Measurements from ENCODE around the gene PIAS1. TPM values are rescaled to one million over a fixed set of nuclear protein-coding genes. Genes with fewer than 3 reads are reported as not detected.

Gene PIAS1
- total and polyA plus RNA-seq, 2 donors = 32.1 to 79.8 TPM

DNA sequence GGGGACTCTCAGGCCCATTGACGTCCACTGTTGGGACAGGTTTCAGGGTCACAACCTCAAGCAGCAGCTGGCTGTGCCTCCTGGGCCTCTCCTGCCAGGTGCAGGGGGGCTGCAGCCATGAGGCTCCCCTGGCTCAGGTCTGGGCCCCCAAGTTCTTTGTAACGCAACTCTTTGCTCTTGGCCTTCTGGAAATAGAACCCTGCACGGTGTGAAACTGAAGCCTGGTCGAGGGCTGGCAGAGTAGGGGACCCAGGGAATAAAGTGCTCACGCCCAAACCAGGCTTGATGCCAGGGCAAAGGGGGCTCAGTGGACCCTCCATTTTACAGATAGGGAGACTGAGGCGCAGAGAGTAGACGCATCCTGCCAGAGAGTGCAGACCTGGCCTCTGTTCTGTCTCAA, 150.2 kb downstream of the PIAS1 start:
- H3K36me3 ChIP-seq (ENCODE audit: insufficient read depth) = no peaks in the 10 kb centered on the region
- no peak for DNase-seq (ENCODE audit: extremely low spot score)
- H3K4me1 ChIP-seq (ENCODE audit: insufficient read depth) = no peaks in the 10 kb centered on the region
- H3K27ac ChIP-seq (ENCODE audit: low read depth) = no peak overlapping the region
- H3K4me3 ChIP-seq (ENCODE audit: low read depth, low read length) = no peak overlapping the region
- WGBS = 91% methylated on average over 7 of the region's 7 CpGs

DNA sequence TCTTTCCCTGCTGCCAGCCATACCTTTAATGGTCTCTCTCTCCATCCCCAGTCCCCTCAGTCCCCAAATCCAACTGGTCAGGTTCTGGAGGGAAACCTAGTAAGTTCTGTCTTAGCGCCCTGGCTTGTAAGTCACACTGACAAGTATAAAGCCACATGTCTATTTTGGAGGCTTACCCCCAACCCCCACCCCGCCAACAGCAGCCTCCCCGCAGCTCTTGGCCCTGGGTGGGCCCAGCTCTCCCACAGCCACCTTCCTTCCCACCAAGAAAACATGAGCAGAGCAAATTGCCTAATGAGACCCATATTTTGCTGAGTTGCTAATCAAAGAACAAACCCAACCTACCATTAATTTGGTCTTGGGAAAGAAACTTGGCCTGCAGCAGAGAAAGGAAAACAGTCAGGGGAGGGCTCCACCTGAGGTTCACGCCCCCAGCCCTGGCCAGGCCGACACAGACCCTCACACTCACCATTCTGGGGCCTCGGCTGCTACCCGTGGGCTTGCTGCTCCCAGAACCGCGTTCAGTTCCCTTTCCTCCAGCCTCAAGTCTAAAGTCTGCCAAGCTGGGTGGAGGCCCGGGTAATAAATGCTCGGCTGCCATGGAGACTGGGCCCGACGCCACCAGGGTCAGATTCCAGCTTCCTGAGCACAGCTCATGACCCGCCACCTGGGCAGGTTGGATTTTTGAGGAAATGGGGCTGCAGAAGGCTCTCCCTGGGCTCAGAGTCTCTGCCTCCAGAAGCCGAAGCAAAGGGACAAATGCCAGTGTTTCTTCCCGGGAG, 150.9 kb downstream of the PIAS1 start, which contains the start of gene CALML4:
Gene CALML4, minus strand, starts transcription at position 557 of the 782 bp plus-strand sequence. Its CDS starts 85 bp downstream, at position 472.
- WGBS = 24% methylated on average over 16 of the region's 16 CpGs
- Histone ChIP-seq H3K4me1 (ENCODE audit: insufficient read depth) (no peaks in the 10 kb centered on the region), H3K36me3 (ENCODE audit: insufficient read depth) (no peaks in the 10 kb centered on the region), H3K4me3 (ENCODE audit: low read depth, low read length) (no peak within 1 kb of the TSS), H3K27ac (ENCODE audit: low read depth) (no peak within 1 kb of the TSS)
- peak; percentile 57 for DNase-seq (ENCODE audit: extremely low spot score)

- no peak overlapping the region for H3K27ac ChIP-seq (ENCODE audit: low read depth)
These were observed 151.4 kb downstream of the PIAS1 start for GRCh38 chr15:68205558-68205944.

GRCh38 chr15:68205954-68206539, 151.9 kb downstream of the PIAS1 start:
- no peak for DNase-seq (ENCODE audit: extremely low spot score)
- Histone ChIP-seq H3K4me1 (ENCODE audit: insufficient read depth) (no peaks in the 10 kb centered on the region), H3K27ac (ENCODE audit: low read depth) (no peak overlapping the region), H3K4me3 (ENCODE audit: low read depth, low read length) (no peak overlapping the region), H3K36me3 (ENCODE audit: insufficient read depth) (no peaks in the 10 kb centered on the region)
- WGBS = 66% methylated on average over 14 of the region's 14 CpGs

More at GRCh38 chr15:68205558-68205944, 151.4 kb downstream of the PIAS1 start:
- Histone ChIP-seq H3K4me1 (ENCODE audit: insufficient read depth) (no peaks in the 10 kb centered on the region), H3K36me3 (ENCODE audit: insufficient read depth) (no peaks in the 10 kb centered on the region), H3K4me3 (ENCODE audit: low read depth, low read length) (no peak overlapping the region)
- WGBS = 72% methylated on average over 13 of the region's 13 CpGs
- no peak for DNase-seq (ENCODE audit: extremely low spot score)

DNA sequence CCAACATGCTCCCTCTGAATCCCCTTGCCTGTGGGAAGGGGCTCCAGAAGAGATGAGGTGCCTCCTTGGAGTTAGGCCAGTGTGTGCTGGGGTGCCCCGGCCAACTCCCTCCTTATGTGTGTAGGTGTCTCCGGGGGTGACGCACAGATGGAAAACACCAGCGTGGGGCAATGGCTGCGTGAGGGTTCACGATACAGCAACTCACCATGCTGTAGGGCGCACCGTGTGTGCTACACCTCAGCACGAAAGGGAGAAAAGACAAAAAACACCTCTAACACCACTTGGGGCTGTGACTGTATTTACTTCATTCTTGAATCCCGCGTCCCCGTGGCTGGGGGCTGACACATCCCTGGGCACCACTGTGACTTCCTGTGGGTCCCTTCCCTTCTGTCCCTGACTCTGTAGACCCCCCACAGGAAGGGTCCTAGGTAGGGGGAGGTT, 152.6 kb downstream of the PIAS1 start:
- WGBS = 88% methylated on average over 12 of the region's 12 CpGs
- H3K4me3 ChIP-seq (ENCODE audit: low read depth, low read length) = no peak overlapping the region
- no peaks in the 10 kb centered on the region for H3K4me1 ChIP-seq (ENCODE audit: insufficient read depth)
- no peaks in the 10 kb centered on the region for H3K36me3 ChIP-seq (ENCODE audit: insufficient read depth)
- H3K27ac ChIP-seq (ENCODE audit: low read depth) = no peak overlapping the region
- no peak for DNase-seq (ENCODE audit: extremely low spot score)

DNA sequence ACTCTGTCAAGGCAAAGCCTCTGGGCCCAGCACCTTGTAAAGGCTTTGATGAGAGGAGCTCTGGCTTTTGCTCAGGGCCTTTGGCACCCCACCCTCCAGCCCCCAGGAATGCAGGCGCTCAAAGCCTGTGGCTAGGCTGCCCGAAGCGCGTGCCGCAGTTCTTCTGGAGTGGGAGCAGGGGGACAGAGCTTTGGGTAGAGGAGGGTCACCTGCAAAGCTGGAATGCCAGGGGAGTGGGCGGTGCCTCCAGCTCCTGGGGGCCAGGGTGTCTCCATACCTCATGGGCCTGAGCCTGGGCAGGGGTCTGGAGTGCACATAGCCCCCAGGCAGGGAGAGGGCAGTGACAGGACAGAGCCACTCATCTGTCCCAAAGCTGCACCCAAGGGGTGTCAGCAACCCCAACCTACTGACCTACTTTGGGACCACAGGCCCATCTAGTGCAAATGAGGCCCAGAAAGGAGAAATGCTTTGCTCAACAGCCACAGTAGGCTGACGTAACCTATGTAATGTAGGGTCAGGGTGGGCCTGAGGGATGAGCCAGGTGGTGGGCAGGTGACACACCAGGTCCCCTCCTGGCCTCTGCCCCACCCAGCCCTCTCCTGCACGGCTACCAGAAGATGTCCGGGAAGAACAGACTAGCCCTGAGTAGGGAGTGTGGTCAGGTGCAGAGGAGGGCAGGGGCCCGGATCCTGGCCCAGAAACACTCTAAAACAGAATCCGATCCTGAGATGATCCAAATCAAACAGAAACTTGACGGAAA, 153.2 kb downstream of the PIAS1 start:
- Histone ChIP-seq H3K4me3 (ENCODE audit: low read depth, low read length) (no peak overlapping the region), H3K4me1 (ENCODE audit: insufficient read depth) (no peaks in the 10 kb centered on the region), H3K27ac (ENCODE audit: low read depth) (no peak overlapping the region), H3K36me3 (ENCODE audit: insufficient read depth) (no peaks in the 10 kb centered on the region)
- DNase-seq (ENCODE audit: extremely low spot score) = no peak
- WGBS = 86% methylated on average over 12 of the region's 12 CpGs

DNA sequence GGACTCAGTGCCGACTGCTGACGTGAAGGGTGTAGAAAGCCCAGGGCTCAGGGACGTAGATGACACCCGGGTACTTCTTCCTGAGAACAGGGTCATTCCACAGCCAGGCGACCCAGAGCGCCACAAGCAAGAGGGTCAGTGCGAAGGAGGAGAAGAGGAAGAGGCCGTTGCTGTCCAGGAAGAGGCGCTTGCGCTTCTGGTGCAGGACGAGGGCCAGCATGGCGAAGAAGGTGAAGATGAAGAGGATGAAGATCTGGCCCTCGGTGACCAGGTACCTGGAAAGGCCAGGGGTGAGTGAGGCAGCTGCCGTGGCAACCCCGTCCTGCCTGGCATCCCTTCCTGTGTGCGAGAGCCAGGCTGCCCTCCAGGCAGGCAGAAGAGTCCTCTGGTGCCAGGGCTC, 154.0 kb downstream of the PIAS1 start:
- Histone ChIP-seq H3K36me3 (ENCODE audit: insufficient read depth) (no peaks in the 10 kb centered on the region), H3K27ac (ENCODE audit: low read depth) (no peak overlapping the region), H3K4me3 (ENCODE audit: low read depth, low read length) (no peak overlapping the region), H3K4me1 (ENCODE audit: insufficient read depth) (no peaks in the 10 kb centered on the region)
- WGBS = 87% methylated on average over 16 of the region's 16 CpGs
- no peak for DNase-seq (ENCODE audit: extremely low spot score)

DNA sequence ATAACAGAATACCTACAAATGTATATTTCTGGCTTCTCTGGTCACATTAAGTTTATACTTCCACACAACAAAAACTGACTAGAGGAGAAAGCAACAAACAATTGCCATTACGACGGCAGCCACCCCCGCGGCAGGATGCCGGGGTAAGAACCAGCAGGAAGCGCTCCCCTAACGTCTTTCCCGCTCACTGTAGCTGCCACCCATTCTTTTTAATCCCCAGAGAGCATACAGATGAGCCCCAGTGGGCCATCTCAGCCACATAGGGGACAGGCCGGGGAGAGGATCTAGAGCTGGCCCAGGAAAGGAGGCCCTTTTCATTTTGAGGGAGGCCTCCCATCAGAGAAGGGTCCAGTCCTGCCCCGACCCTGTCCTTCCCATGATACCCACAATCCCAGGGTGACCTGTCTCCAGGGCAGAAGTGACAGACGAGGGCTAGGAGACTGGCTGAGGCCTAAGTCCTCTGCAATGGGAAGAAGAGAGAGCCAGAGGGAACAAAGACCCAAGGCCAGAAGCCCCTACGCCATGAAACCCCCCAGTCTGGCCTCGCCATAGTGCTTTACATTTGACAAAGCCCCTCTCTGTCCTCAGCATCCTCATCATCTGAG, 154.6 kb downstream of the PIAS1 start:
- Histone ChIP-seq H3K4me3 (ENCODE audit: low read depth, low read length) (no peak overlapping the region), H3K36me3 (ENCODE audit: insufficient read depth) (no peaks in the 10 kb centered on the region), H3K27ac (ENCODE audit: low read depth) (no peak overlapping the region), H3K4me1 (ENCODE audit: insufficient read depth) (no peaks in the 10 kb centered on the region)
- DNase-seq (ENCODE audit: extremely low spot score) = no peak
- WGBS = 79% methylated on average over 13 of the region's 13 CpGs

GRCh38 chr15:68209272-68209671, 155.2 kb downstream of the PIAS1 start:
- WGBS = 90% methylated on average over 7 of the region's 7 CpGs
- no peaks in the 10 kb centered on the region for H3K36me3 ChIP-seq (ENCODE audit: insufficient read depth)
- H3K4me3 ChIP-seq (ENCODE audit: low read depth, low read length) = no peak overlapping the region
- no peaks in the 10 kb centered on the region for H3K4me1 ChIP-seq (ENCODE audit: insufficient read depth)
- no peak for DNase-seq (ENCODE audit: extremely low spot score)
- H3K27ac ChIP-seq (ENCODE audit: low read depth) = no peak overlapping the region

DNA sequence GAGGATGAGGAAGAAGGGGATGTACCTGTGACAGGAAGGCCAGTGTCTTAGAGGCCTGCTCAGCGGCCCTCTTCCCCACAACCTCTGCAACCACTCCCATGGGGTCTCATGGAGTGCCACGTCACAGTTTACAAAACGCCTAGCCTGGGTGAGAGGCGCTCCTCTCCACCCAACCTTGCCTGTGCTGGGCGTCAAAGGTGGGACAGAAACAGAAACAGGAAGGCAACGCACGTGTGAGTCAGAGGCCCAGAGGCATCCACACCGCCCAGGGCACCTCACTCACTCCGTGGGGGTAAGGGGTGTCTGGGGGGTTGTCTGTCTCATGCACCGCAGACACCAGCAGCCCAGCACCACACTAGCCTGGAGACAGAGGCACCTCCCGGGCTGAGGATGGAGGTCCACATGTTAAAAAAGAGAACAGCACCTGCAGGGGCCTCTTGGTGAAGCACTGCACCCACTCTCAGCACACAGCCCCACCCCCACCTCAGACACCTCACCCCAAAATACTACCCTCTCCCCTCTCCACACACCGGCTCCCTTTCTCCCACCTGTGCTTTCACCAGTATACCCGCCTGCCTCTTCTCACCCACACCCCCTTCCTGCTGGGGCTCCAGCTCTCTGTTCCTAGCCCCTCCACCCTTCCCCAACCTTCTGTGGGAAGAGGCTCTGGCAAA, 155.8 kb downstream of the PIAS1 start:
- no peak overlapping the region for H3K27ac ChIP-seq (ENCODE audit: low read depth)
- H3K4me1 ChIP-seq (ENCODE audit: insufficient read depth) = no peaks in the 10 kb centered on the region
- H3K4me3 ChIP-seq (ENCODE audit: low read depth, low read length) = no peak overlapping the region
- WGBS = 78% methylated on average over 13 of the region's 13 CpGs
- DNase-seq (ENCODE audit: extremely low spot score) = no peak
- no peaks in the 10 kb centered on the region for H3K36me3 ChIP-seq (ENCODE audit: insufficient read depth)

- H3K36me3 ChIP-seq (ENCODE audit: insufficient read depth) = no peaks in the 10 kb centered on the region
- no peaks in the 10 kb centered on the region for H3K4me1 ChIP-seq (ENCODE audit: insufficient read depth)
- no peak for DNase-seq (ENCODE audit: extremely low spot score)
- no peak overlapping the region for H3K27ac ChIP-seq (ENCODE audit: low read depth)
- WGBS = 75% methylated on average over 9 of the region's 9 CpGs
- H3K4me3 ChIP-seq (ENCODE audit: low read depth, low read length) = no peak overlapping the region
These were observed 156.3 kb downstream of the PIAS1 start for GRCh38 chr15:68210409-68210756.

DNA sequence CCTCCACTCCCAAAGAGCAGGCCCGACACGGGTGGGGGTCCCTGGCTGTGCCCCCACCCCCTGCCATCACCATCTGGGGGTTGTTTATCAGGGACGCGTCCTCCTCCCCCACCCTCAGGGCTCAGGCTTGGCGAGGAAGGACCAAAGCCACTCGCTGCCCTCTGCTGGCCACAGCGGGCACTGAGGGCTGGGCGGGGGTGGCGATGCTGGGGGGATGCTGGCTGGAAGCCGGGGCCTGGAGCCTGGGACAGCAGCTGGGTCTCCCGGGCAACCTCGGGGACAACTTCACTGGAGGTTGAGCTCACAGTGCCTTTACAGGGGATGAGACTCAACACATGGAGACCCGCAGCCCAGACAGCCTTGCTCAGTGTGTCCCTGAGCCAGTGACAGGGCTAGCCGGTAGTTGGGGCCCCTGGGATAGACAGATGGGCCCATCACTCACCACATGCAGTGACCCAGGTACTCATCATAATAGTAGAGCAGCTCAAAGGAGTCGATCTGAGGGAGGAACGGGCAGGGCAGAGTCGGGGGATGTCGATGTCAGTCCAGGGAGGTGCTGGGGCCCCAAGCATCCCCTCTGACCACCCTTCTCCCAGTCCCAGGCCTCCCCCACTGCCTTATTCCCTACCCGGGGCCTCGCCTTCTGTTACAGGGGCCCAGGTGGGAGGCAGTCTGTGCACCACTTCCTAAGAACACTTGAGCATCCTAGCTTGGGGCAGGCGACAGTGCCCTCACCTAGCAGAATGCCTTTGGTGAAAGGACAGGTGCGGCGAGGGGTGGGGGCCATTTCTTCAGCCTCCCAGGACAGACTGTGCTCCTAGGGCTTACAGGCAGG, 156.9 kb downstream of the PIAS1 start:
- H3K4me1 ChIP-seq (ENCODE audit: insufficient read depth) = no peaks in the 10 kb centered on the region
- WGBS = 39% methylated on average over 23 of the region's 23 CpGs
- H3K27ac ChIP-seq (ENCODE audit: low read depth) = no peak overlapping the region
- H3K4me3 ChIP-seq (ENCODE audit: low read depth, low read length) = no peak overlapping the region
- no peaks in the 10 kb centered on the region for H3K36me3 ChIP-seq (ENCODE audit: insufficient read depth)
- no peak for DNase-seq (ENCODE audit: extremely low spot score)
